ENCODE results near the gene MYO18A. TPM values are rescaled to one million over a fixed set of nuclear protein-coding genes. Genes with fewer than 3 reads are reported as not detected.

The MYO18A gene
- total and polyA plus RNA-seq, 2 donors from 2014 or later: 25.6 to 60.7 TPM

DNA sequence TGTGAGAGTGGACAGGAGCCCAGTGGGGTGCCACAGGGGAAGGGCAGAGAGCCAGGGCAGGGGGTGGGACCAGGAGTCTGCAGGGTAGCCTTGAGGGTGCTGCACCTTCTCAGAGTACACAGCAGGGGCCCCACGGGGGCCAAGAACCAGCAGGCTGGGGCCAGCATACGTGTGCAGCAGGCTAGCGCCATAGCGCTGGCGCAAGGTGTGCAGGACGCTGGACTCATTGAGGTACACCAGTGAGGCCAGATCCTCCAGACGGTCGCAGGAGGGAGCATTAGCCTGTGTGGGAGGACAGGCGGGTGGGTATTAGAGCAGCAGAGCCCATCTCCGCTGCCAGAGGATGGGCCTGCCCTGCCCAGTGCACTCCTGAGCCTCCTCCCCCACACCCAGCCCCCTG lies 58.8 kb downstream of the MYO18A start:
- Histone ChIP-seq H3K27me3 (ENCODE audit: control insufficient read depth, insufficient read depth, low read length) (no peaks in the 10 kb centered on the region), H3K9ac (ENCODE audit: low read length in 3 of 3) (no peak overlapping the region), H3K27ac (ENCODE audit: low read depth in 2 of 2, low read length in 2 of 2) (no peak overlapping the region), H3K4me3 (ENCODE audit: low read length in 3 of 3) (no peak overlapping the region), H3K4me1 (ENCODE audit: control insufficient read depth in 2 of 3, insufficient read depth in 2 of 3, low read depth in 1 of 3, low read length in 3 of 3) (peaks cover 0 to 2% (median 0%) of the 10 kb centered on the region in 3 donors), H3K36me3 (ENCODE audit: control insufficient read depth in 2 of 3, insufficient read depth in 3 of 3, low read length in 3 of 3) (peaks cover 0 to 24% (median 19%) of the 10 kb centered on the region in 3 donors), H3K9me3 (ENCODE audit: control insufficient read depth in 2 of 3, insufficient read depth in 1 of 3, low read length in 3 of 3) (no peaks in the 10 kb centered on the region)
- FAIRE-seq: no peak
- intact Hi-C loops (cut with DNase I): no loop called here
- TF ChIP-seq CTCF (IDR thresholded peaks at IDR 0.05; ENCODE audit: borderline replicate concordance, extremely low read depth, insufficient read depth): no peak
- no peak for DNase-seq

GRCh38 chr17:29120433-29120832 lies 59.8 kb downstream of the MYO18A start:
- intact Hi-C loops (cut with DNase I): no loop called here
- H3K36me3 ChIP-seq (ENCODE audit: control insufficient read depth in 2 of 3, insufficient read depth in 3 of 3, low read length in 3 of 3): peaks cover 0 to 27% (median 19%) of the 10 kb centered on the region in 3 donors
- no peak overlapping the region for H3K27ac ChIP-seq (ENCODE audit: low read depth in 2 of 2, low read length in 2 of 2)
- no peak overlapping the region for H3K4me3 ChIP-seq (ENCODE audit: low read length in 3 of 3)
- no peak overlapping the region for H3K9ac ChIP-seq (ENCODE audit: low read length in 3 of 3)
- DNase-seq: no peak
- H3K27me3 ChIP-seq (ENCODE audit: control insufficient read depth, insufficient read depth, low read length): no peaks in the 10 kb centered on the region
- no peaks in the 10 kb centered on the region for H3K9me3 ChIP-seq (ENCODE audit: control insufficient read depth in 2 of 3, insufficient read depth in 1 of 3, low read length in 3 of 3)
- no peak for FAIRE-seq
- H3K4me1 ChIP-seq (ENCODE audit: control insufficient read depth in 2 of 3, insufficient read depth in 2 of 3, low read depth in 1 of 3, low read length in 3 of 3): peaks cover 0 to 2% (median 0%) of the 10 kb centered on the region in 3 donors
- no peak for TF ChIP-seq CTCF (IDR thresholded peaks at IDR 0.05; ENCODE audit: borderline replicate concordance, extremely low read depth, insufficient read depth)

DNA sequence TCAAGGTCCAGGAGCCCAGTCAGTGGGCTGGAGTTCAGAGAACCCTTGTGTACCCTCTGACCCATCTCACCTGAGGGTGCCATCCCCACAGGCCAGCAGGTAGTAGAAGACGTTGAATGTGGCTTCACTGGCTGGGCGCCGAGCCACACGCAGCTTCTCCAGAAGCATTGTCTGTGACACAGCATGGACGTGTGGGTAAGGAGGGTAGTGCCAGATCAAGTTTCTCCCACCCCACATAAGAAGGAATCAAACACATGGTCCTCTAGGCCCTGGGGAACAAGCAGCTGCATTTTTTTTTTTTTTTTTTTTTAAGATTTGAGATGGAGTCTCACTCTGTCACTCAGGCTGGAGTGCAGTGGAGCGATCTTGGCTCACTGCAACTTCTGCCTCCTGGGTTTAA lies 60.9 kb downstream of the MYO18A start:
- no peaks in the 10 kb centered on the region for H3K27me3 ChIP-seq (ENCODE audit: control insufficient read depth, insufficient read depth, low read length)
- H3K36me3 ChIP-seq (ENCODE audit: control insufficient read depth in 2 of 3, insufficient read depth in 3 of 3, low read length in 3 of 3): peaks cover 0 to 27% (median 19%) of the 10 kb centered on the region in 3 donors
- no peak overlapping the region for H3K27ac ChIP-seq (ENCODE audit: low read depth in 2 of 2, low read length in 2 of 2)
- intact Hi-C loops (cut with DNase I): loop anchor here (5.0 kb wide), 1 partner anchor 162 kb away; no protein-coding TSS in a partner anchor
- H3K4me1 ChIP-seq (ENCODE audit: control insufficient read depth in 2 of 3, insufficient read depth in 2 of 3, low read depth in 1 of 3, low read length in 3 of 3): no peaks in the 10 kb centered on the region
- no peak overlapping the region for H3K9ac ChIP-seq (ENCODE audit: low read length in 3 of 3)
- no peaks in the 10 kb centered on the region for H3K9me3 ChIP-seq (ENCODE audit: control insufficient read depth in 2 of 3, insufficient read depth in 1 of 3, low read length in 3 of 3)
- DNase-seq (no peak), FAIRE-seq (no peak)
- H3K4me3 ChIP-seq (ENCODE audit: low read length in 3 of 3): no peak overlapping the region
- no peak for TF ChIP-seq CTCF (IDR thresholded peaks at IDR 0.05; ENCODE audit: borderline replicate concordance, extremely low read depth, insufficient read depth)

All from kidney (tissue), 14 donors.